B cell (primary cell): ENCODE results near the gene FRMD4A. TPM values are rescaled to one million over a fixed set of nuclear protein-coding genes. Genes with fewer than 3 reads are reported as not detected.

ENCODE experiments used
- ATAC-seq: fragments of 200-7000 bp; cut with Tn5 transposase; one replicate; pipeline ENCODE4 v1.10.0; 2021; ENCODE audit warnings: low read depth, mild to moderate bottlenecking, moderate number of reproducible peaks, moderate library complexity
- CTCF ChIA-PET: fragments of 350-600 bp; sonication (Branson Sonifier 250); formaldehyde crosslinking; loops from one replicate; lab custom pipeline; 2021; ENCODE audit warnings: antibody characterized with exemption, inconsistent platforms; lab: Charles Lee
- POLR2A ChIA-PET: fragments of 350-600 bp; sonication (Branson Sonifier 250); formaldehyde crosslinking; loops from one replicate; lab custom pipeline; 2021; ENCODE audit warnings: antibody characterized with exemption; lab: Charles Lee
- DNase-seq: peaks from one replicate; pipeline ENCODE4 v3.0.0; 2013
- H2AFZ ChIP-seq: 2 replicates; pipeline ENCODE4 v1.6.1; 2012; ENCODE audit warnings: mild to moderate bottlenecking, low read depth, low read length; ENCODE audit not compliant: insufficient read depth, poor library complexity, severe bottlenecking
- H3K27ac ChIP-seq, 2 donors: 1 replicate in 1 of 2; 2 replicates in 1 of 2; pipeline ENCODE4 v1.5.1; 2012 to 2013; ENCODE audit warnings: low read length in 2 of 2, mild to moderate bottlenecking in 2 of 2, moderate library complexity in 1 of 2
- H3K27me3 ChIP-seq, 4 experiments: fragments of 200-600 bp in 1 of 4; sonication (generic) in 1 of 4; replicated peaks in 1 of 4; 1 replicate in 2 of 4; 2 replicates in 2 of 4; pipeline versions ENCODE4 v1.6.1 to v1.7.0; 2013 to 2016; ENCODE audit warnings: low read length in 3 of 4, mild to moderate bottlenecking in 2 of 4, mixed read lengths in 1 of 4, moderate library complexity in 1 of 4; ENCODE audit not compliant: insufficient read depth in 4 of 4, control insufficient read depth in 3 of 4; ENCODE audit errors: control extremely low read depth in 1 of 4
- H3K36me3 ChIP-seq, 2 experiments: replicated peaks in 1 of 2; 1 replicate in 1 of 2; 2 replicates in 1 of 2; pipeline versions ENCODE4 v1.6.1 to v1.7.1; 2013; ENCODE audit warnings: low read length in 1 of 2; ENCODE audit not compliant: insufficient read depth in 2 of 2, control insufficient read depth in 1 of 2; ENCODE audit errors: control extremely low read depth in 1 of 2, extremely low read depth in 1 of 2
- H3K4me1 ChIP-seq, 2 donors: fragments of 200-600 bp in 1 of 2; sonication (generic) in 1 of 2; 1 replicate in 1 of 2; 2 replicates in 1 of 2; pipeline versions ENCODE4 v1.5.1 to v1.6.1; 2013 to 2017; ENCODE audit warnings: low read length in 2 of 2; ENCODE audit not compliant: control insufficient read depth in 2 of 2, insufficient read depth in 2 of 2
- H3K4me2 ChIP-seq: replicated peaks from 2 replicates; pipeline ENCODE3; 2012; ENCODE audit warnings: mild to moderate bottlenecking, low read depth, low read length; ENCODE audit not compliant: poor library complexity, severe bottlenecking
- H3K4me3 ChIP-seq, 5 experiments: fragments of 200-600 bp in 1 of 5; sonication (generic) in 1 of 5; 1 replicate in 3 of 5; 2 replicates in 2 of 5; pipeline versions ENCODE4 v1.5.1 to v1.7.0; 2011 to 2016; ENCODE audit warnings: low read length in 4 of 5, mild to moderate bottlenecking in 4 of 5, low read depth in 2 of 5, control low read depth in 1 of 5, moderate library complexity in 1 of 5; ENCODE audit not compliant: insufficient read depth in 1 of 5; ENCODE audit errors: control extremely low read depth in 1 of 5, extremely low read depth in 1 of 5
- H3K79me2 ChIP-seq: fragments of 200-600 bp; sonication (generic); one replicate; pipeline ENCODE4 v1.6.0; 2016; ENCODE audit warnings: low read length; ENCODE audit not compliant: control insufficient read depth, insufficient read depth
- H3K9ac ChIP-seq: fragments of 200-600 bp; sonication (generic); 2 replicates; pipeline ENCODE4 v1.6.1; 2017; ENCODE audit warnings: mild to moderate bottlenecking, low read length, moderate library complexity
- H3K9me3 ChIP-seq, 3 donors: one replicate each; pipeline versions ENCODE4 v1.6.1 to v1.7.1; 2013; ENCODE audit warnings: low read length in 2 of 3; ENCODE audit not compliant: control insufficient read depth in 2 of 3, insufficient read depth in 1 of 3; ENCODE audit errors: control extremely low read depth in 1 of 3
- H4K20me1 ChIP-seq: 2 replicates; pipeline ENCODE4 v1.6.0; 2012; ENCODE audit warnings: mild to moderate bottlenecking, low read length; ENCODE audit not compliant: insufficient read depth, control insufficient read depth, poor library complexity, severe bottlenecking
- H3K27ac Mint-ChIP-seq: one replicate; pipeline ENCODE4 v1.8.0; 2021; ENCODE audit warnings: mixed read lengths
- H3K27me3 Mint-ChIP-seq: one replicate; pipeline ENCODE4 v1.8.0; 2021; ENCODE audit warnings: mixed read lengths
- H3K4me1 Mint-ChIP-seq: one replicate; pipeline ENCODE4 v1.8.0; 2021; ENCODE audit warnings: mixed read lengths
- H3K4me3 Mint-ChIP-seq: one replicate; pipeline ENCODE4 v1.8.0; 2021; ENCODE audit warnings: mixed read lengths
- H3K9me3 Mint-ChIP-seq: one replicate; pipeline ENCODE4 v1.8.0; 2022; ENCODE audit warnings: mixed read lengths; ENCODE audit not compliant: insufficient read depth
- CTCF ChIP-seq: fragments of 200-600 bp; IDR thresholded peaks from one replicate; pipeline ENCODE4 v1.8.0; 2022; ENCODE audit warnings: antibody characterized with exemption, mild to moderate bottlenecking
- EZH2 ChIP-seq: IDR thresholded peaks from 2 replicates; pipeline ENCODE4 v1.6.1; 2012; ENCODE audit warnings: borderline replicate concordance, low read depth, mild to moderate bottlenecking, moderate library complexity, low read length; ENCODE audit not compliant: insufficient read depth, poor library complexity, severe bottlenecking
- WGBS: methylation state at CpG from one replicate; pipeline ENCODE4 v1.1.5; 2013; ENCODE audit warnings: missing lambda C conversion rate; ENCODE audit not compliant: insufficient coverage; 5-methylcytosine and 5-hydroxymethylcytosine counted together
- intact Hi-C: fragments of 100-400 bp; cut with micrococcal nuclease; formaldehyde crosslinking; loops from one replicate; pipeline ENCODE4 v1.10.0; 2022
- polyA plus RNA-seq: library from polyadenylated mRNA; depleted of rRNA; stranded (reverse); fragments of >200 nt; gene quantifications from 2 replicates; pipeline ENCODE4 v1.2.3, GENCODE V29; 2012
- total RNA-seq, 2 donors: library from RNA; stranded (reverse); fragments of 120-200 nt in 1 of 2; gene quantifications; 1 replicate in 1 of 2; 2 replicates in 1 of 2; pipeline versions ENCODE4 v1.2.3 to v1.2.4, GENCODE V29; 2013 to 2022

Gene FRMD4A
- total and polyA plus RNA-seq, 2 donors (not counting 1 experiment from before 2014, with no cell fraction given), result 0.76 to 3.4 TPM

GRCh38 chr10:14285941-14286560 lies 44.7 kb downstream of the FRMD4A start:
- Histone ChIP-seq H3K79me2 (no peaks in the 10 kb centered on the region), H3K4me2 (no peak overlapping the region), H3K27ac (no peak overlapping the region), H3K9me3 (peaks cover 0 to 5% (median 4%) of the 10 kb centered on the region in 3 donors), H3K4me1 (no peaks in the 10 kb centered on the region), H3K9ac (no peak overlapping the region), H3K4me3 (no peak overlapping the region), H3K36me3 (no peaks in the 10 kb centered on the region), H2AFZ (no peak overlapping the region), H4K20me1 (no peaks in the 10 kb centered on the region), H3K27me3 (peaks cover 0 to 8% (median 5%) of the 10 kb centered on the region in 4 experiments)
- intact Hi-C loops, result no loop called here
- WGBS, result 100% methylated on average over 1 of the region's 6 CpGs
- POLR2A ChIA-PET, result no interaction called here
- no peak for DNase-seq
- Mint-ChIP-seq H3K9me3 (peaks cover 2% of the 10 kb centered on the region), H3K27ac (no peak overlapping the region), H3K4me3 (no peak overlapping the region), H3K4me1 (no peaks in the 10 kb centered on the region), H3K27me3 (peaks cover 56% of the 10 kb centered on the region)
- CTCF ChIA-PET, result no interaction called here
- ATAC-seq, result no peak
- TF ChIP-seq EZH2 (no peak), CTCF (no peak)

- ATAC-seq, result no peak
- no peak for TF ChIP-seq CTCF
- TF ChIP-seq EZH2, result no peak
- H3K36me3 ChIP-seq, result no peaks in the 10 kb centered on the region
- CTCF ChIA-PET, result no interaction called here
- H3K27me3 Mint-ChIP-seq, result peaks cover 64% of the 10 kb centered on the region
- no peak overlapping the region for H3K4me3 ChIP-seq
- no peaks in the 10 kb centered on the region for H4K20me1 ChIP-seq
- no peaks in the 10 kb centered on the region for H3K4me1 ChIP-seq
- no peaks in the 10 kb centered on the region for H3K4me1 Mint-ChIP-seq
- no peak overlapping the region for H2AFZ ChIP-seq
- no peak overlapping the region for H3K4me3 Mint-ChIP-seq
- H3K79me2 ChIP-seq, result no peaks in the 10 kb centered on the region
- peaks cover 2% of the 10 kb centered on the region for H3K9me3 Mint-ChIP-seq
- intact Hi-C loops, result no loop called here
- POLR2A ChIA-PET, result no interaction called here
- H3K9me3 ChIP-seq, result no peaks in the 10 kb centered on the region
- no peak overlapping the region for H3K27ac Mint-ChIP-seq
- no CpG with 5 or more reads among the region's 4 CpGs for WGBS
- DNase-seq, result no peak
- H3K27ac ChIP-seq, result no peak overlapping the region
- H3K27me3 ChIP-seq, result peaks cover 0 to 8% (median 3%) of the 10 kb centered on the region in 4 experiments
- no peak overlapping the region for H3K9ac ChIP-seq
- no peak overlapping the region for H3K4me2 ChIP-seq
Measured at GRCh38 chr10:14282276-14282675, 48.4 kb downstream of the FRMD4A start.
